Uterus (tissue), 4 donors: Measurements from ENCODE around the gene CSAG2. TPM values are rescaled to one million over a fixed set of nuclear protein-coding genes. Genes with fewer than 3 reads are reported as not detected.
"Not testable (repeated sequence)": the region's sequence is repeated elsewhere in the genome, so short reads cannot be mapped to it uniquely, and the experiment has no call there.

ENCODE experiments used
- DNase-seq, 2 donors: peaks; one replicate each; pipeline ENCODE4 v3.0.0-alpha.2; 2019 to 2020
- H3K27ac ChIP-seq, 2 donors: fragments of 200-600 bp; sonication (generic); 1 replicate in 1 of 2; 2 replicates in 1 of 2; pipeline ENCODE4 v1.5.1; 2016 to 2018
- H3K27me3 ChIP-seq, 2 donors: fragments of 200-600 bp; sonication (generic); one replicate each; pipeline ENCODE4 v1.5.1; 2018 to 2019; ENCODE audit warnings: control low read depth in 1 of 2
- H3K36me3 ChIP-seq, 2 donors: fragments of 200-600 bp; sonication (generic); one replicate each; pipeline ENCODE4 v1.5.1; 2019; ENCODE audit warnings: control low read depth in 1 of 2
- H3K4me1 ChIP-seq, 2 donors: fragments of 200-600 bp; sonication (generic); one replicate each; pipeline ENCODE4 v1.5.1; 2018 to 2019; ENCODE audit warnings: control low read depth in 1 of 2
- H3K4me3 ChIP-seq, 2 donors: fragments of 200-600 bp; sonication (generic); 1 replicate in 1 of 2; 2 replicates in 1 of 2; pipeline ENCODE4 v1.5.1; 2018 to 2019; ENCODE audit warnings: mild to moderate bottlenecking in 1 of 2
- H3K9me3 ChIP-seq, 2 donors: fragments of 200-600 bp; sonication (generic); one replicate each; pipeline ENCODE4 v1.5.1; 2019; ENCODE audit warnings: control low read depth in 1 of 2
- POLR2A ChIP-seq, 2 donors: fragments of 450-650 bp; IDR thresholded peaks; one replicate each; pipeline ENCODE4 v1.6.1; 2016; ENCODE audit warnings: antibody characterized with exemption in 2 of 2, mild to moderate bottlenecking in 1 of 2, moderate library complexity in 1 of 2
- intact Hi-C: fragments of 100-400 bp; cut with DNase I; formaldehyde crosslinking; loops from one replicate; pipeline ENCODE4 v1.15.1; 2023; ENCODE audit warnings: low total_unique reads
- total RNA-seq, 4 donors: library from RNA; depleted of rRNA in 3 of 4; stranded (reverse); fragments of >200 nt in 3 of 4; gene quantifications; one replicate each; pipeline versions ENCODE4 v1.1.0 to v1.2.4, GENCODE V29; 2014 to 2023
- TF ChIP-seq, protein P1 (sequence below), 4 experiments: fragments of 200-600 bp in 2 of 4; fragments of 450-650 bp in 2 of 4; sonication (generic) in 2 of 4; IDR thresholded peaks; one replicate each; pipeline ENCODE4 v1.5.1; 2016 to 2019; ENCODE audit warnings: antibody characterized with exemption in 4 of 4, mild to moderate bottlenecking in 2 of 4, moderate library complexity in 1 of 4
- donor health status: DM: yes; HTN: yes; CAD: no.

CSAG2 gene, protein sequence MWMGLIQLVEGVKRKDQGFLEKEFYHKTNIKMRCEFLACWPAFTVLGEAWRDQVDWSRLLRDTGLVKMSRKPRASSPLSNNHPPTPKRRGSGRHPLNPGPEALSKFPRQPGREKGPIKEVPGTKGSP
- not detected for total RNA-seq

DNA sequence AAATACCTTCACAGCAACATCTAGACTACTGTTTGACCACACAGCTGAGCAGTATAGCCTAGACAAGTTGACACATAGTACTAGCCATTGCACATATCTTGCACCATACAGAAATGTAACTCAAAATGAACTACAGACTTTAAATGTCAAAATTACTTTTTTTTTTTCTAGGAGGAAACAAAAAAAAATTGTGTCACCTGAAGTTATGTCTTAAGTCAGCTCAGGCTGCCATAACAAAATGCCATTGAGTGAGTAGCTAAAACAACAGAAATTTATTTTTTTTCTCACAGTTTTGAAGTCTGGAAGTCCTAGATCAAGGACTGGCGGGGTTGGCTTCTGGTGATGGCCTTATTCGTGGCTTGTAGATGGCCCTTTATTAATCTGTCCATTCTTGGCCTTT lies at the start of gene CSAG2:
Gene CSAG2 (minus strand): TSS at position 101 of the 400 bp plus-strand sequence. CDS start 161 bp downstream, outside the sequence.
- H3K36me3 ChIP-seq, H3K27me3 ChIP-seq, intact Hi-C loops, H3K9me3 ChIP-seq, H3K4me3 ChIP-seq, H3K4me1 ChIP-seq, DNase-seq, H3K27ac ChIP-seq: not testable (repeated sequence)

DNA sequence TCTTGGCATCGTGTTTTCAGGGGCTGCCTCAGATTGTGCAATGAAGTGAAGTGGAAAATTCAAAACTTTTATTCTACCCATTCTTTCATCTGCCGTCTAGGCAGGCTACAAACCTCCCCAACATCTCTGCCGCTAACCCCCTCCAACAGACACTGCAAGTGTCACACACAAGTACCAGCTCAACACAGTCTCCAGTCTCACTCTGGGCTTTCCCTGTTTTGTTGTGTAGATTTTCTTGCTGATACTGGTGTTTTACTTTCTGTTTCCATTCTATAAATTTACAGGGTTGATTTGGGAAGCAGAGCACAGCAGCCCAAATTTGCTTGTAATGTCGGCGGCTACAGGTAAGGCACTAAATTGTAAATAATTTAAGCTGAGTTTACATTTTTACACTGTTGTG lies 45.8 kb upstream of the CSAG2 start:
- H3K36me3 ChIP-seq, H3K27me3 ChIP-seq, H3K27ac ChIP-seq, H3K4me3 ChIP-seq, H3K9me3 ChIP-seq, intact Hi-C loops, H3K4me1 ChIP-seq, DNase-seq: not testable (repeated sequence)

DNA sequence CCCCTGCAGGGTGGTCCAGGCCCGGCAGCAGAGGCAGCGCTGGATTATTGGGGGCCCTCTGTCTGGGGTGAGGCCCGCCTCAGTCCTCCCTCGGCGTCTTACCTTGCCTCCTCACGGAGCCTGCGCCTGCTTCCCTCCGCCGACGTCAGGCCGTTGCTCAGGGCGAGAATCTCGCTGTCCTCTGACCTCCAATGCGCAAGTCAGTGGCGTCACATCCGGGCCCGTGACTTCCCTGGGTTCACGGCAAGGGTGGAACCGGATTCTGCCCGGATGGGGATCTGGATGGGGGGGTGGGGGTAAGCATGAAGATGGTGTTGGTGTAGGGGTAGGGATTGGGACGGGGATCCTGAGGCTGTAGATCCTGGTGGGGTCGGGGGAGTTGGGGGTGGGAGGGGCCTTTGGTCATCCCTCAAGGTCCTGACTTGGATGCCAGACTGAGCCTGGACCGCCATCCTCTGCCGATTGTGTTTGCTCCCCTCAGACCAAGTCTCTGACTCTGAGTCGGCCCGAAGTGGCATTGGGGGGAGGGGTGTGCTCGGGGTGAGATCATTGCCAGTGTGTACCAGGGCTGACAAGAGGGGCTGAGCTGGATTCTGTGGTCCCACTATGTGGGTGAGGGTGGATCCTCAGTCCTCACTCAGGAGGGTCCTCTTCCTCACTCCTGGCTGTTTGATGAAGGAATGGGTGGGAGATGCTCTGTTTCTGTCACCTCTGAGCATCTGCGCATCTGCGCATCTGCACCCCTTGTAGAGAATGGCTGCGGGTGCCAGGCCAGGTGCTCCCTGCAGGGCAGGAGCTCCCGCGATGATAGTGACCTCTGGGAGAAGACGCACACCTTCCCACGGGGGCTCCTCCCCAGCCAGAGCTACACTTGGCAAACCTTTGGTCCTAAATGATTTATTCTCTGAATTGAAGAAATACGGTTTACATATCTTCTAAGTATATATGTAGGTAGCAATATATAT lies 44.9 kb upstream of the CSAG2 start, which contains the start of gene MAGEA2:
Gene MAGEA2 (minus strand): TSS at position 157 of the 965 bp plus-strand sequence. CDS start 2,479 bp downstream, outside the sequence.
- H3K36me3 ChIP-seq, H3K4me1 ChIP-seq, H3K9me3 ChIP-seq, H3K4me3 ChIP-seq, H3K27ac ChIP-seq, H3K27me3 ChIP-seq, intact Hi-C loops, DNase-seq: not testable (repeated sequence)

DNA sequence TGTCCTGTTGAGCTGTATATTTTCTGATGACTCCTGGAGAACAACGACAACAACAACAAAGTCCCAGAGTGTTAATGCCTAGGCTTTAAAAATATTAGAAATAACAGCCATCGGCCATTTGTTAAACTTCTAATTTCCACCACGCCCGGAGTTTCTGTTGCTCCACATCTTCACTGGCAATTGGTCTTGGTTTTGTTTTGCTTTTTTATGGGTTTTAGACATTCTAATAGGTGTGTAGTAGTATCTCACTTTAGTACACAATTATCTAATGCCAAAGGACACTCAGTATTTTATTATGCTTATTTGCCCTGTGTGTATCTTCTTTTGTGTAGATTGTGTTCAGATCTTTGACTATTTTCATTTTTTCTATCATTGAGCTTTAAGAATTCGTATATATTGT lies 29.5 kb upstream of the CSAG2 start:
- H3K9me3 ChIP-seq: no peaks in the 10 kb centered on the region
- intact Hi-C loops: no loop called here
- TF ChIP-seq POLR2A (IDR thresholded peaks at IDR 0.05): no peak
- TF ChIP-seq, protein P1, sequence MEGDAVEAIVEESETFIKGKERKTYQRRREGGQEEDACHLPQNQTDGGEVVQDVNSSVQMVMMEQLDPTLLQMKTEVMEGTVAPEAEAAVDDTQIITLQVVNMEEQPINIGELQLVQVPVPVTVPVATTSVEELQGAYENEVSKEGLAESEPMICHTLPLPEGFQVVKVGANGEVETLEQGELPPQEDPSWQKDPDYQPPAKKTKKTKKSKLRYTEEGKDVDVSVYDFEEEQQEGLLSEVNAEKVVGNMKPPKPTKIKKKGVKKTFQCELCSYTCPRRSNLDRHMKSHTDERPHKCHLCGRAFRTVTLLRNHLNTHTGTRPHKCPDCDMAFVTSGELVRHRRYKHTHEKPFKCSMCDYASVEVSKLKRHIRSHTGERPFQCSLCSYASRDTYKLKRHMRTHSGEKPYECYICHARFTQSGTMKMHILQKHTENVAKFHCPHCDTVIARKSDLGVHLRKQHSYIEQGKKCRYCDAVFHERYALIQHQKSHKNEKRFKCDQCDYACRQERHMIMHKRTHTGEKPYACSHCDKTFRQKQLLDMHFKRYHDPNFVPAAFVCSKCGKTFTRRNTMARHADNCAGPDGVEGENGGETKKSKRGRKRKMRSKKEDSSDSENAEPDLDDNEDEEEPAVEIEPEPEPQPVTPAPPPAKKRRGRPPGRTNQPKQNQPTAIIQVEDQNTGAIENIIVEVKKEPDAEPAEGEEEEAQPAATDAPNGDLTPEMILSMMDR (IDR thresholded peaks at IDR 0.05): no peak
- no peaks in the 10 kb centered on the region for H3K4me1 ChIP-seq
- no peak overlapping the region for H3K4me3 ChIP-seq
- H3K27ac ChIP-seq: no peak overlapping the region
- DNase-seq: no peak
- H3K36me3 ChIP-seq: no peaks in the 10 kb centered on the region
- H3K27me3 ChIP-seq: no peaks in the 10 kb centered on the region

DNA sequence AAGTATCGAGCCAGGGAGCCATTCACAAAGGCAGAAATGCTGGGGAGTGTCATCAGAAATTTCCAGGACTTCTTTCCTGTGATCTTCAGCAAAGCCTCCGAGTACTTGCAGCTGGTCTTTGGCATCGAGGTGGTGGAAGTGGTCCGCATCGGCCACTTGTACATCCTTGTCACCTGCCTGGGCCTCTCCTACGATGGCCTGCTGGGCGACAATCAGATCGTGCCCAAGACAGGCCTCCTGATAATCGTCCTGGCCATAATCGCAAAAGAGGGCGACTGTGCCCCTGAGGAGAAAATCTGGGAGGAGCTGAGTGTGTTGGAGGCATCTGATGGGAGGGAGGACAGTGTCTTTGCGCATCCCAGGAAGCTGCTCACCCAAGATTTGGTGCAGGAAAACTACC lies 27.5 kb upstream of the CSAG2 start:
- H3K27me3 ChIP-seq, H3K9me3 ChIP-seq, H3K36me3 ChIP-seq, H3K4me1 ChIP-seq, intact Hi-C loops, DNase-seq, H3K27ac ChIP-seq, H3K4me3 ChIP-seq: not testable (repeated sequence)

DNA sequence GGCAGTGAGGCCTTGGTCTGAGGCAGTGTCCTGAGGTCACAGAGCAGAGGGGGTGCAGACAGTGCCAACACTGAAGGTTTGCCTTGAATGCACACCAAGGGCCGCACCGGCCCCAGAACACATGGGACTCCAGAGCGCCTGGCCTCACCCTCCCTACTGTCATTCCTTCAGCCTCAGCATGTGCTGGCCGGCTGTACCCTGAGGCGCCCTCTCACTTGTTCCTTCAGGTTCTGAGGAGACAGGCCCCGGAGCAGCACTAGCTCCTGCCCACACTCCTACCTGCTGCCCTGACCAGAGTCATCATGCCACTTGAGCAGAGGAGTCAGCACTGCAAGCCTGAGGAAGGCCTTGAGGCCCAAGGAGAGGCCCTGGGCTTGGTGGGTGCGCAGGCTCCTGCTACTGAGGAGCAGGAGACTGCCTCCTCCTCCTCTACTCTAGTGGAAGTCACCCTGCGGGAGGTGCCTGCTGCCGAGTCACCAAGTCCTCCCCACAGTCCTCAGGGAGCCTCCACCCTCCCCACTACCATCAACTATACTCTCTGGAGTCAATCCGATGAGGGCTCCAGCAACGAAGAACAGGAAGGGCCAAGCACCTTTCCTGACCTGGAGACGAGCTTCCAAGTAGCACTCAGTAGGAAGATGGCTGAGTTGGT lies 26.9 kb upstream of the CSAG2 start:
- H3K4me1 ChIP-seq: no peaks in the 10 kb centered on the region
- TF ChIP-seq, protein P1 (IDR thresholded peaks at IDR 0.05): no peak
- no peak for TF ChIP-seq POLR2A (IDR thresholded peaks at IDR 0.05)
- H3K27me3 ChIP-seq: no peaks in the 10 kb centered on the region
- no peak overlapping the region for H3K4me3 ChIP-seq
- no peaks in the 10 kb centered on the region for H3K36me3 ChIP-seq
- intact Hi-C loops: no loop called here
- H3K27ac ChIP-seq: no peak overlapping the region
- no peaks in the 10 kb centered on the region for H3K9me3 ChIP-seq
- no peak for DNase-seq

DNA sequence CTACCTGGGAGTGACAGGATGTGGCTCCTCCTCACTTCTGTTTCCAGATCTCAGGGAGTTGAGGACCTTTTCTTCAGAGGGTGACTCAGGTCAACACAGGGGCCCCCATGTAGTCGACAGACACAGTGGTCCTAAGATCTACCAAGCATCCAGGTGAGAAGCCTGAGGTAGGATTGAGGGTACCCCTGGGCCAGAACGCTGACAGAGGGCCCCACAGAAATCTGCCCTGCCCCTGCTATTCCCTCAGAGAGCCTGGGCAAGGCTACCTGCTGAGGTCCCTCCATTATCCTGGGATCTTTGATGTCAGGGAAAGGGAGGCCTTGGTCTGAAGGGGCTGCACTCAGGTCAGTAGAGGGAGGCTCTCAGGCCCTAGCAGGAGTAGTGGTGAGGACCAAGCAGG lies 26.0 kb upstream of the CSAG2 start:
- Histone ChIP-seq H3K36me3 (no peaks in the 10 kb centered on the region), H3K27ac (no peak overlapping the region), H3K4me1 (no peaks in the 10 kb centered on the region), H3K4me3 (no peak overlapping the region), H3K9me3 (no peaks in the 10 kb centered on the region), H3K27me3 (no peaks in the 10 kb centered on the region)
- intact Hi-C loops: no loop called here
- TF ChIP-seq, protein P1 (IDR thresholded peaks at IDR 0.05): no peak
- no peak for TF ChIP-seq POLR2A (IDR thresholded peaks at IDR 0.05)
- DNase-seq: no peak

DNA sequence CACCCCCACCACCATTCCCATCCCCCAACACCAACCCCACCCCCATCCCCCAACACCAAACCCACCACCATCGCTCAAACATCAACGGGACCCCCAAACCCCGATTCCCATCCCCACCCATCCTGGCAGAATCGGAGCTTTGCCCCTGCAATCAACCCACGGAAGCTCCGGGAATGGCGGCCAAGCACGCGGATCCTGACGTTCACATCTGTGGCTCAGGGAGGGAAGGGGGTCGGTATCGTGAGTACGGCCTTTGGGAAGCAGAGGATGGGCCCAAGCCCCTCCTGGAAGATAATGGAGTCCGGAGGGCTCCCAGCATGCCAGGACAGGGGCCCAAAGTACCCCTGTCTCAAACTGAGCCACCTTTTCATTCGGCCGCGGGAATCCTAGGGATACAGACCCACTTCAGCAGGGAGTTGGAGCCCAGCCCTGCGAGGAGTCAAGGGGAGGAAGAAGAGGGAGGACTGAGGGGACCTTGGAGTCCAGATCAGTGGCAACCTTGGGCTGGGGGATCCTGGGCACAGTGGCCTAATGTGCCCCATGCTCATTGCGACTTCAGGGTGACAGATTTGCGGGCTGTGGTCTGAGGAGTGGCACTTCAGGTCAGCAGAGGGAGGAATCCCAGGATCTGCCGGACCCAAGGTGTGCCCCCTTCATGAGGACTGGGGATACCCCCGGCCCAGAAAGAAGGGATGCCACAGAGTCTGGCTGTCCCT lies 25.2 kb upstream of the CSAG2 start:
- H3K4me3 ChIP-seq, intact Hi-C loops, H3K27ac ChIP-seq, DNase-seq, H3K36me3 ChIP-seq, H3K9me3 ChIP-seq, H3K27me3 ChIP-seq, H3K4me1 ChIP-seq: not testable (repeated sequence)
